ENCODE results near the gene CPD.

Gene CPD

GRCh38 chr17:30354701-30355100 is 24.0 kb upstream of the CPD start:
- no peak for DNase-seq

GRCh38 chr17:30357476-30357875 is 21.3 kb upstream of the CPD start:
- DNase-seq: no peak

GRCh38 chr17:30358055-30358760 is 20.5 kb upstream of the CPD start:
- DNase-seq: no peak

GRCh38 chr17:30360086-30360808 is 18.5 kb upstream of the CPD start:
- DNase-seq: no peak

- no peak for DNase-seq
These were observed 16.9 kb upstream of the CPD start for GRCh38 chr17:30361766-30362279.

GRCh38 chr17:30363715-30364202 is 15.0 kb upstream of the CPD start:
- no peak for DNase-seq

- no peak for DNase-seq
These were observed 12.2 kb upstream of the CPD start for GRCh38 chr17:30366536-30366935.

- DNase-seq: no peak
These were observed 9.6 kb upstream of the CPD start for GRCh38 chr17:30368912-30369720.

- no peak for DNase-seq
These were observed 8.7 kb upstream of the CPD start for GRCh38 chr17:30369995-30370394.

GRCh38 chr17:30372755-30373154 is 6.0 kb upstream of the CPD start:
- no peak for DNase-seq

GRCh38 chr17:30375661-30376060 is 3.1 kb upstream of the CPD start:
- DNase-seq: no peak

GRCh38 chr17:30376621-30377452 is 1.9 kb upstream of the CPD start:
- peak; percentile 82 for DNase-seq

- DNase-seq: no peak
These were observed 1.0 kb upstream of the CPD start for GRCh38 chr17:30377574-30378240.

- peak; percentile 21 for DNase-seq
These were observed 394 bp upstream of the CPD start for GRCh38 chr17:30378241-30378824.

- DNase-seq: no peak
These were observed 676 bp downstream of the CPD start for GRCh38 chr17:30379303-30379902.

- no peak for DNase-seq
These were observed 1.2 kb downstream of the CPD start for GRCh38 chr17:30379903-30380381.

GRCh38 chr17:30380643-30381339 is 2.1 kb downstream of the CPD start:
- no peak for DNase-seq

- no peak for DNase-seq
These were observed 2.6 kb downstream of the CPD start for GRCh38 chr17:30381340-30381659.

GRCh38 chr17:30382345-30382744 is 3.6 kb downstream of the CPD start:
- no peak for DNase-seq

Data from fibroblast of skin of scalp (primary cell).